Measurements from ENCODE around the gene SCRN1. TPM values are rescaled to one million over a fixed set of nuclear protein-coding genes. Genes with fewer than 3 reads are reported as not detected.

SCRN1 gene
- total and polyA plus RNA-seq, 2 experiments from 2014 or later: 15.2 to 66.7 TPM

DNA sequence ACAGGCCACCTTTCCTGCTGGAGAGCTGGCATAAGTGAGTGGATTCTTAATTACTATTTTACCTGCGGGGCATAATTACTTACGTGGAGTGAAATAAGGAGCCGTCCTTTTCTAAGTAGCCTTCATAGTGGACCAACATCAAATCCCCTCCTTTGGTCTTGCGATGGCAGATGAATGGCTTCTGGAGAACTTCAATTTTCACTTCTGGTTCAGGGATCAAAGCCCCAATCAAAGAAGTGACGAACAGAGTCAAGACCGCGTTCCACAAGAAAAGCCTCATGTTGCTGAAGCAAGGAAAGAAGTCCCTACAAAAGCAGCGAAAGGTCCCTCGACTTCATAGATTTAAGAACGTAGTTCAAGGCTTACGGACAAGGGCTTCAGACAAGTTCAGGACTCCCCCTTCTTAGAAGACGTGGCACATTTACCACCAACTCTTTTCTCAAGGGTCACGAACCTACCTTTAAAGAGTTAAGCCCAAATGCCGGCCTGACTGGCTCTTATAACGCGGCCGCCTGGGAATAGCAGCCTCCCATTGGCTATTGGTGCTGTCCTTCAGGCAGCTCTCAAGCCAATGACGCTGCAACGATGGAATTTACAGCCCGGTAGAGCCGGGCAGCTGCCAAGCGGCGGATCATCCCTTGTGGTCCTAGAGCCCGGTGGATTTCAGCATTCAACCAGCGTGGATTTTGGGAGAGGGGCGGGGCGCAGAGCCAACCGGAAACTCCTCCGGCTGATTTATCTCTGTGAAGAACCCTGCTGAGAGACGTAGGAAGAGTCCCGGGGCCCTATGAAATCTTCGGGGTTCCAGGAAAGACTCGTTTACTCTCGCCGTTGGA is 36.8 kb upstream of the SCRN1 start, which contains the start of gene FKBP14:
FKBP14 (minus strand) TSS at position 474 of the 836 bp plus-strand sequence; CDS start at position 280, 194 bp downstream.
- Mint-ChIP-seq H3K4me3 (no peak within 1 kb of the TSS; the same call in 2 of the 3 replicates), H3K9me3 (no peaks in the 10 kb centered on the region), H3K4me1 (peaks cover 21% of the 10 kb centered on the region), H3K36me3 (ENCODE audit: low read depth) (peaks cover 5% of the 10 kb centered on the region; the same call in 1 of the 3 replicates), H3K27ac (peak within 1 kb of the TSS; percentile 85), H3K27me3 (ENCODE audit: insufficient read depth, low read depth, poor library complexity) (peaks cover 4% of the 10 kb centered on the region)
- Histone ChIP-seq H2AFZ (peak within 1 kb of the TSS; percentile 24), H3F3A (replicated peaks; ENCODE audit: low read depth) (no peaks in the 10 kb centered on the region), H3K4me2 (peak within 1 kb of the TSS; percentile 88), H3K36me3 (ENCODE audit: insufficient read depth) (no peaks in the 10 kb centered on the region), H4K20me1 (replicated peaks; ENCODE audit: insufficient read depth) (peaks cover 21% of the 10 kb centered on the region), H3K9me2 (ENCODE audit: insufficient read depth) (no peaks in the 10 kb centered on the region), H3K27ac (ENCODE audit: low read depth) (0 out of 2 replicates have a peak within 1 kb of the TSS, but pooled peaks have one; percentile 9), H3K27me3 (ENCODE audit: insufficient read depth) (no peaks in the 10 kb centered on the region), H3K4me1 (ENCODE audit: insufficient read depth) (peaks cover 34% of the 10 kb centered on the region), H3K4me3 (peak within 1 kb of the TSS; percentile 57), H3K79me2 (replicated peaks; ENCODE audit: insufficient read depth) (peaks cover 64% of the 10 kb centered on the region)
- peak; percentile 83 for ATAC-seq
- DNase-seq (ENCODE audit: low spot score): peak; percentile 100
- peak; percentile 77 for TF ChIP-seq POLR2AphosphoS5 (IDR thresholded peaks at IDR 0.05; ENCODE audit: low read depth)
- TF ChIP-seq, protein P1, sequence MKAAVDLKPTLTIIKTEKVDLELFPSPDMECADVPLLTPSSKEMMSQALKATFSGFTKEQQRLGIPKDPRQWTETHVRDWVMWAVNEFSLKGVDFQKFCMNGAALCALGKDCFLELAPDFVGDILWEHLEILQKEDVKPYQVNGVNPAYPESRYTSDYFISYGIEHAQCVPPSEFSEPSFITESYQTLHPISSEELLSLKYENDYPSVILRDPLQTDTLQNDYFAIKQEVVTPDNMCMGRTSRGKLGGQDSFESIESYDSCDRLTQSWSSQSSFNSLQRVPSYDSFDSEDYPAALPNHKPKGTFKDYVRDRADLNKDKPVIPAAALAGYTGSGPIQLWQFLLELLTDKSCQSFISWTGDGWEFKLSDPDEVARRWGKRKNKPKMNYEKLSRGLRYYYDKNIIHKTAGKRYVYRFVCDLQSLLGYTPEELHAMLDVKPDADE (IDR thresholded peaks at IDR 0.05): peak; percentile 66; the same call in 1 of the 2 replicates
- no peak for TF ChIP-seq EZH2phosphoT487 (IDR thresholded peaks at IDR 0.05; ENCODE audit: unreplicated experiment)
- peak; percentile 78 for TF ChIP-seq CREB1 (CRISPR knock-in tag; IDR thresholded peaks at IDR 0.05; ENCODE audit: low read depth)
- TF ChIP-seq ZNF331 (CRISPR knock-in tag; IDR thresholded peaks at IDR 0.05; ENCODE audit: low read depth): no peak
- TF ChIP-seq STAT1 (IDR thresholded peaks at IDR 0.05; ENCODE audit: unreplicated experiment): no peak
- no peak for TF ChIP-seq ZNF114 (CRISPR knock-in tag; IDR thresholded peaks at IDR 0.05)

DNA sequence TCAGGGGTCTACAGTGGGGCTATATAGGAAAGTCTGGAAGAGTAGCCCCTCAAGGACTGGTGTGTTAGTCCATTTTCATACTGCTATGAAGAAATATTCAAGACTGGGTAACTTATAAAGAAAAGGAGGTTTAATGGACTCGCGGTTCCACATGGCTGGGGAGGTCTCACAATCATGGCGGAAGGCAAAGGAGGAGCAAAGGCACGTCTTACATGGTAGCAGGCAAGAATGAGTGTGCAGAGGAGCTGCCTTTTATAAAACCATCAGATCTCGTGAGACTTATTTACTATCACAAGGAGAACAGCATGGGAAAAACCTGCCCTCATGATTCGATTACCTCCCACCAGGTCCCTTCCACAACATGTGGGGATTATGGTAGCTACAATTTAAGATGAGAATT is 33.9 kb upstream of the SCRN1 start:
- Histone ChIP-seq H3K4me2 (no peak overlapping the region), H4K20me1 (replicated peaks; ENCODE audit: insufficient read depth) (peaks cover 8% of the 10 kb centered on the region; the same call in 1 of the 2 replicates)
- TF ChIP-seq, protein P1 (IDR thresholded peaks at IDR 0.05): no peak
- TF ChIP-seq JUNB (IDR thresholded peaks at IDR 0.05; ENCODE audit: unreplicated experiment) (no peak), ZNF331 (CRISPR knock-in tag; IDR thresholded peaks at IDR 0.05; ENCODE audit: low read depth) (no peak), STAT1 (IDR thresholded peaks at IDR 0.05; ENCODE audit: unreplicated experiment) (no peak), NANOG (IDR thresholded peaks at IDR 0.05; ENCODE audit: borderline replicate concordance) (no peak), CREB1 (CRISPR knock-in tag; IDR thresholded peaks at IDR 0.05; ENCODE audit: low read depth) (no peak), EZH2 (IDR thresholded peaks at IDR 0.05; ENCODE audit: low read depth, unreplicated experiment) (no peak), EZH2phosphoT487 (IDR thresholded peaks at IDR 0.05; ENCODE audit: unreplicated experiment) (no peak), POLR2AphosphoS5 (IDR thresholded peaks at IDR 0.05; ENCODE audit: low read depth) (no peak), ZNF114 (CRISPR knock-in tag; IDR thresholded peaks at IDR 0.05) (no peak)
- TF ChIP-seq, protein P2, sequence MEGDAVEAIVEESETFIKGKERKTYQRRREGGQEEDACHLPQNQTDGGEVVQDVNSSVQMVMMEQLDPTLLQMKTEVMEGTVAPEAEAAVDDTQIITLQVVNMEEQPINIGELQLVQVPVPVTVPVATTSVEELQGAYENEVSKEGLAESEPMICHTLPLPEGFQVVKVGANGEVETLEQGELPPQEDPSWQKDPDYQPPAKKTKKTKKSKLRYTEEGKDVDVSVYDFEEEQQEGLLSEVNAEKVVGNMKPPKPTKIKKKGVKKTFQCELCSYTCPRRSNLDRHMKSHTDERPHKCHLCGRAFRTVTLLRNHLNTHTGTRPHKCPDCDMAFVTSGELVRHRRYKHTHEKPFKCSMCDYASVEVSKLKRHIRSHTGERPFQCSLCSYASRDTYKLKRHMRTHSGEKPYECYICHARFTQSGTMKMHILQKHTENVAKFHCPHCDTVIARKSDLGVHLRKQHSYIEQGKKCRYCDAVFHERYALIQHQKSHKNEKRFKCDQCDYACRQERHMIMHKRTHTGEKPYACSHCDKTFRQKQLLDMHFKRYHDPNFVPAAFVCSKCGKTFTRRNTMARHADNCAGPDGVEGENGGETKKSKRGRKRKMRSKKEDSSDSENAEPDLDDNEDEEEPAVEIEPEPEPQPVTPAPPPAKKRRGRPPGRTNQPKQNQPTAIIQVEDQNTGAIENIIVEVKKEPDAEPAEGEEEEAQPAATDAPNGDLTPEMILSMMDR (conservative IDR thresholded peaks at IDR 0.05; ENCODE audit: low read depth in 2 of 2): no peak
- TF ChIP-seq, protein P3, sequence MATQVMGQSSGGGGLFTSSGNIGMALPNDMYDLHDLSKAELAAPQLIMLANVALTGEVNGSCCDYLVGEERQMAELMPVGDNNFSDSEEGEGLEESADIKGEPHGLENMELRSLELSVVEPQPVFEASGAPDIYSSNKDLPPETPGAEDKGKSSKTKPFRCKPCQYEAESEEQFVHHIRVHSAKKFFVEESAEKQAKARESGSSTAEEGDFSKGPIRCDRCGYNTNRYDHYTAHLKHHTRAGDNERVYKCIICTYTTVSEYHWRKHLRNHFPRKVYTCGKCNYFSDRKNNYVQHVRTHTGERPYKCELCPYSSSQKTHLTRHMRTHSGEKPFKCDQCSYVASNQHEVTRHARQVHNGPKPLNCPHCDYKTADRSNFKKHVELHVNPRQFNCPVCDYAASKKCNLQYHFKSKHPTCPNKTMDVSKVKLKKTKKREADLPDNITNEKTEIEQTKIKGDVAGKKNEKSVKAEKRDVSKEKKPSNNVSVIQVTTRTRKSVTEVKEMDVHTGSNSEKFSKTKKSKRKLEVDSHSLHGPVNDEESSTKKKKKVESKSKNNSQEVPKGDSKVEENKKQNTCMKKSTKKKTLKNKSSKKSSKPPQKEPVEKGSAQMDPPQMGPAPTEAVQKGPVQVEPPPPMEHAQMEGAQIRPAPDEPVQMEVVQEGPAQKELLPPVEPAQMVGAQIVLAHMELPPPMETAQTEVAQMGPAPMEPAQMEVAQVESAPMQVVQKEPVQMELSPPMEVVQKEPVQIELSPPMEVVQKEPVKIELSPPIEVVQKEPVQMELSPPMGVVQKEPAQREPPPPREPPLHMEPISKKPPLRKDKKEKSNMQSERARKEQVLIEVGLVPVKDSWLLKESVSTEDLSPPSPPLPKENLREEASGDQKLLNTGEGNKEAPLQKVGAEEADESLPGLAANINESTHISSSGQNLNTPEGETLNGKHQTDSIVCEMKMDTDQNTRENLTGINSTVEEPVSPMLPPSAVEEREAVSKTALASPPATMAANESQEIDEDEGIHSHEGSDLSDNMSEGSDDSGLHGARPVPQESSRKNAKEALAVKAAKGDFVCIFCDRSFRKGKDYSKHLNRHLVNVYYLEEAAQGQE (IDR thresholded peaks at IDR 0.05; ENCODE audit: unreplicated experiment): no peak

More for the DNA sequence above, 33.9 kb upstream of the SCRN1 start:
- peaks cover 12% of the 10 kb centered on the region for H3K4me1 ChIP-seq (ENCODE audit: insufficient read depth)
- no peak overlapping the region for H3K27ac Mint-ChIP-seq
- no peaks in the 10 kb centered on the region for H3K9me2 ChIP-seq (ENCODE audit: insufficient read depth)
- H3K27me3 ChIP-seq (ENCODE audit: insufficient read depth): no peaks in the 10 kb centered on the region
- no peak overlapping the region for H3K4me3 Mint-ChIP-seq
- H3K4me3 ChIP-seq: no peak overlapping the region
- DNase-seq (ENCODE audit: low spot score) (no peak), ATAC-seq (no peak)
- peaks cover 4% of the 10 kb centered on the region for H3K27me3 Mint-ChIP-seq (ENCODE audit: insufficient read depth, low read depth, poor library complexity)
- peaks cover 5% of the 10 kb centered on the region; the same call in 1 of the 3 replicates for H3K36me3 Mint-ChIP-seq (ENCODE audit: low read depth)
- H3F3A ChIP-seq (replicated peaks; ENCODE audit: low read depth): no peaks in the 10 kb centered on the region
- no peak overlapping the region for H3K27ac ChIP-seq (ENCODE audit: low read depth)
- H3K79me2 ChIP-seq (replicated peaks; ENCODE audit: insufficient read depth): peaks cover 40% of the 10 kb centered on the region
- peaks cover 8% of the 10 kb centered on the region; the same call in 1 of the 2 replicates for H3K36me3 ChIP-seq (ENCODE audit: insufficient read depth)
- no peaks in the 10 kb centered on the region for H3K9me3 Mint-ChIP-seq
- H2AFZ ChIP-seq: no peak overlapping the region
- peaks cover 21% of the 10 kb centered on the region for H3K4me1 Mint-ChIP-seq

All from GM23338 (cell line).